Natural killer cell (primary cell): ENCODE measurements around the gene NR3C2. TPM values are rescaled to one million over a fixed set of nuclear protein-coding genes. Genes with fewer than 3 reads are reported as not detected.

Experiments
- ATAC-seq, 3 donors: fragments of 150-1000 bp in 2 of 3; fragments of 200-7000 bp in 1 of 3; cut with Tn5 transposase; 1 replicate in 1 of 3; 2 replicates in 2 of 3; pipeline ENCODE4 v1.10.0; 2021; ENCODE audit warnings: mild to moderate bottlenecking in 2 of 3, moderate library complexity in 2 of 3
- DNase-seq, 2 donors: peaks; one replicate each; pipeline versions ENCODE4 v3.0.0 to v3.0.0-alpha.2; 2013 to 2021; ENCODE audit warnings: mixed read lengths in 1 of 2
- H3K27ac ChIP-seq: one replicate; pipeline ENCODE4 v1.5.1; 2013; ENCODE audit warnings: mild to moderate bottlenecking, low read length
- H3K27me3 ChIP-seq: one replicate; pipeline ENCODE4 v1.6.1; 2013; ENCODE audit warnings: low read length; ENCODE audit not compliant: control insufficient read depth, insufficient read depth
- H3K36me3 ChIP-seq: one replicate; pipeline ENCODE4 v1.6.1; 2013; ENCODE audit warnings: low read length; ENCODE audit not compliant: control insufficient read depth, insufficient read depth
- H3K4me1 ChIP-seq: one replicate; pipeline ENCODE4 v1.6.1; 2013; ENCODE audit warnings: low read length; ENCODE audit not compliant: control insufficient read depth, insufficient read depth
- H3K4me3 ChIP-seq: one replicate; pipeline ENCODE4 v1.5.1; 2013; ENCODE audit warnings: low read length
- H3K9me3 ChIP-seq: one replicate; pipeline ENCODE4 v1.6.1; 2013; ENCODE audit warnings: low read length; ENCODE audit not compliant: control insufficient read depth, insufficient read depth
- H3K27ac Mint-ChIP-seq, 2 donors: one replicate each; pipeline ENCODE4 v1.8.0; 2022; ENCODE audit warnings: mild to moderate bottlenecking in 2 of 2, mixed read lengths in 2 of 2, moderate library complexity in 1 of 2
- H3K27me3 Mint-ChIP-seq, 2 donors: one replicate each; pipeline ENCODE4 v1.8.0; 2022; ENCODE audit warnings: low read depth in 2 of 2, mixed read lengths in 2 of 2
- H3K36me3 Mint-ChIP-seq: one replicate; pipeline ENCODE4 v1.8.0; 2022; ENCODE audit warnings: mixed read lengths
- H3K4me1 Mint-ChIP-seq, 2 donors: one replicate each; pipeline ENCODE4 v1.8.0; 2022; ENCODE audit warnings: mixed read lengths in 2 of 2
- H3K4me3 Mint-ChIP-seq: one replicate; pipeline ENCODE4 v1.8.0; 2022; ENCODE audit warnings: mild to moderate bottlenecking, moderate library complexity, mixed read lengths
- H3K9me3 Mint-ChIP-seq, 2 donors: one replicate each; pipeline ENCODE4 v1.8.0; 2022; ENCODE audit warnings: mixed read lengths in 2 of 2
- CTCF ChIP-seq: fragments of 200-600 bp; IDR thresholded peaks from one replicate; pipeline ENCODE4 v1.8.0; 2022; ENCODE audit warnings: antibody characterized with exemption
- WGBS: methylation state at CpG from one replicate; pipeline ENCODE4 v1.1.7; 2013; ENCODE audit warnings: missing lambda C conversion rate; ENCODE audit not compliant: insufficient coverage; 5-methylcytosine and 5-hydroxymethylcytosine counted together
- intact Hi-C: fragments of 100-400 bp; cut with micrococcal nuclease; formaldehyde crosslinking; loops from one replicate; pipeline ENCODE4 v1.14.2; 2022
- total RNA-seq, 4 donors: library from RNA; stranded (reverse); fragments of 120-200 nt in 1 of 4; gene quantifications; one replicate each; pipeline versions ENCODE4 v1.2.3 to v1.2.4, GENCODE V29; 2013 to 2022

NR3C2 gene
- total RNA-seq, 3 donors from 2014 or later (not counting 1 experiment from before 2014, with no cell fraction given), result 4.2 to 8.6 (median 6.3) TPM

- DNase-seq, result no peak
- intact Hi-C loops, result no loop called here
- Mint-ChIP-seq H3K9me3 (no peaks in the 10 kb centered on the region), H3K4me3 (no peak overlapping the region), H3K27ac (no peak overlapping the region), H3K27me3 (no peaks in the 10 kb centered on the region), H3K36me3 (peaks cover 11% of the 10 kb centered on the region), H3K4me1 (peaks cover 22 to 24% of the 10 kb centered on the region in 2 donors)
- WGBS, result 97% methylated on average over 9 of the region's 9 CpGs
- no peak for TF ChIP-seq CTCF
- Histone ChIP-seq H3K27ac (no peak overlapping the region), H3K9me3 (no peaks in the 10 kb centered on the region), H3K4me3 (no peak overlapping the region), H3K4me1 (peaks cover 15% of the 10 kb centered on the region), H3K36me3 (peaks cover 3% of the 10 kb centered on the region), H3K27me3 (no peaks in the 10 kb centered on the region)
- no peak for ATAC-seq
Observed at GRCh38 chr4:148064451-148064850, 377.8 kb downstream of the NR3C2 start.

GRCh38 chr4:148062301-148062950 lies 379.8 kb downstream of the NR3C2 start:
- Histone ChIP-seq H3K27ac (no peak overlapping the region), H3K4me1 (peaks cover 25% of the 10 kb centered on the region), H3K36me3 (peaks cover 3% of the 10 kb centered on the region), H3K4me3 (no peak overlapping the region), H3K27me3 (no peaks in the 10 kb centered on the region), H3K9me3 (no peaks in the 10 kb centered on the region)
- DNase-seq, result no peak
- Mint-ChIP-seq H3K27me3 (no peaks in the 10 kb centered on the region), H3K27ac (no peak overlapping the region), H3K4me1 (peaks cover 36 to 38% of the 10 kb centered on the region in 2 donors), H3K36me3 (peaks cover 11% of the 10 kb centered on the region), H3K9me3 (no peaks in the 10 kb centered on the region), H3K4me3 (no peak overlapping the region)
- ATAC-seq, result no peak
- WGBS, result 90% methylated on average over 10 of the region's 10 CpGs
- no peak for TF ChIP-seq CTCF
- intact Hi-C loops, result no loop called here

- peaks cover 11% of the 10 kb centered on the region for H3K36me3 Mint-ChIP-seq
- WGBS, result 76% methylated on average over 8 of the region's 8 CpGs
Observed at GRCh38 chr4:148061795-148062194, 380.4 kb downstream of the NR3C2 start.

More at GRCh38 chr4:148061795-148062194, 380.4 kb downstream of the NR3C2 start:
- H3K4me3 ChIP-seq, result no peak overlapping the region
- H3K27ac ChIP-seq, result no peak overlapping the region
- no peaks in the 10 kb centered on the region for H3K27me3 ChIP-seq
- no peak for ATAC-seq
- Mint-ChIP-seq H3K4me3 (no peak overlapping the region), H3K9me3 (no peaks in the 10 kb centered on the region), H3K27me3 (no peaks in the 10 kb centered on the region), H3K4me1 (peaks cover 43 to 44% of the 10 kb centered on the region in 2 donors), H3K27ac (peak overlapping the region; percentile 78 to 81)
- H3K4me1 ChIP-seq, result peaks cover 31% of the 10 kb centered on the region
- peak in 1 of 2 donors; percentile 17 for DNase-seq
- intact Hi-C loops, result no loop called here
- TF ChIP-seq CTCF, result no peak
- no peaks in the 10 kb centered on the region for H3K9me3 ChIP-seq
- peaks cover 3% of the 10 kb centered on the region for H3K36me3 ChIP-seq
